GM12878 (cell line): ENCODE results near the gene LANCL3. TPM values are rescaled to one million over a fixed set of nuclear protein-coding genes. Genes with fewer than 3 reads are reported as not detected.

ENCODE experiments used
- ATAC-seq: fragments of 200-7000 bp; cut with Tn5 transposase; 3 replicates; pipeline ENCODE4 v1.9.1; 2020; ENCODE audit warnings: mild to moderate bottlenecking, moderate library complexity
- BruUV-seq: library from RNA; stranded (reverse); fragments of 400-500 nt; replicated peaks from 2 replicates; lab custom pipeline; 2021; lab: Mats Ljungman, UMichigan
- CTCF ChIA-PET: fragments of 300-600 bp; sonication (Branson Sonifier 250); formaldehyde crosslinking; extraction: SDS; loops from one replicate; lab custom pipeline; 2021; ENCODE audit warnings: inconsistent platforms; lab: Yijun Ruan, JAX
- POLR2A ChIA-PET: fragments of 350-600 bp; formaldehyde crosslinking; extraction: SDS; loops from one replicate; lab custom pipeline; 2021; ENCODE audit warnings: inconsistent platforms; lab: Charles Lee
- RAD21 ChIA-PET: fragments of 300-600 bp; sonication (Branson Sonifier 250); formaldehyde crosslinking; loops from one replicate; lab custom pipeline; 2023; ENCODE audit warnings: antibody characterized with exemption; ENCODE audit not compliant: unreplicated experiment; lab: Charles Lee
- SMC1A ChIA-PET: fragments of 300-600 bp; sonication (Branson Sonifier 250); formaldehyde crosslinking; loops from one replicate; lab custom pipeline; 2023; ENCODE audit not compliant: unreplicated experiment, uncharacterized antibody; lab: Charles Lee
- DNase-seq: peaks from one replicate; pipeline ENCODE4 v3.0.0-alpha.2; 2011; ENCODE audit warnings: low read depth, low spot score
- FAIRE-seq: peaks from 3 replicates; lab custom pipeline; 2011; peaks lifted over from hg19 to GRCh38; lab: Jason Lieb, UNC
- H2AFZ ChIP-seq: 2 replicates; pipeline ENCODE4 v1.6.0; 2011; ENCODE audit warnings: low read depth, low read length, control low read depth; ENCODE audit not compliant: control insufficient read depth
- H3K27ac ChIP-seq: 2 replicates; pipeline ENCODE4 v1.5.1; 2011; ENCODE audit warnings: control low read depth; ENCODE audit not compliant: control insufficient read depth, insufficient read depth
- H3K27me3 ChIP-seq, 2 experiments: replicated peaks in 1 of 2; 2 replicates each; pipeline versions ENCODE4 v1.6.0 to v1.6.1; 2011; ENCODE audit warnings: low read length in 1 of 2; ENCODE audit not compliant: control insufficient read depth in 2 of 2, insufficient read depth in 2 of 2
- H3K36me3 ChIP-seq, 2 experiments: 2 replicates each; pipeline ENCODE4 v1.5.1; 2011; ENCODE audit warnings: low read length in 1 of 2; ENCODE audit not compliant: control insufficient read depth in 2 of 2, insufficient read depth in 2 of 2
- H3K4me1 ChIP-seq: 2 replicates; pipeline ENCODE4 v1.6.1; 2011; ENCODE audit warnings: mild to moderate bottlenecking, low read length, moderate library complexity, mixed read lengths; ENCODE audit not compliant: control insufficient read depth, insufficient read depth
- H3K4me2 ChIP-seq: 2 replicates; pipeline ENCODE4 v1.6.0; 2011; ENCODE audit warnings: control low read depth; ENCODE audit not compliant: control insufficient read depth, insufficient read depth
- H3K4me3 ChIP-seq: fragments of 200-600 bp; sonication (generic); 2 replicates; pipeline ENCODE4 v1.5.1; 2016
- H3K79me2 ChIP-seq: 2 replicates; pipeline ENCODE4 v1.6.0; 2011; ENCODE audit warnings: low read length; ENCODE audit not compliant: control insufficient read depth, insufficient read depth
- H3K9ac ChIP-seq: 2 replicates; pipeline ENCODE4 v1.8.0; 2011; ENCODE audit warnings: low read length, control low read depth, mixed read lengths; ENCODE audit not compliant: control insufficient read depth, insufficient read depth
- H3K9me3 ChIP-seq: replicated peaks from 3 replicates; pipeline ENCODE4 v1.5.1; 2011; ENCODE audit warnings: mild to moderate bottlenecking, low read length; ENCODE audit not compliant: control insufficient read depth, insufficient read depth
- H4K20me1 ChIP-seq: 2 replicates; pipeline ENCODE4 v1.6.0; 2011; ENCODE audit not compliant: control insufficient read depth, insufficient read depth
- CEBPZ ChIP-seq: fragments of 150-350 bp; IDR thresholded peaks from 2 replicates; pipeline ENCODE4 v1.6.1; 2016; ENCODE audit warnings: low read depth, low read length
- CREB1 ChIP-seq: IDR thresholded peaks from 2 replicates; pipeline ENCODE4 v1.6.1; 2012; ENCODE audit warnings: low read depth, mild to moderate bottlenecking, inconsistent platforms
- MAX ChIP-seq: IDR thresholded peaks from 2 replicates; pipeline ENCODE4 v1.6.1; 2012; ENCODE audit warnings: low read depth, low read length, improper control_type of control experiment
- MLLT1 ChIP-seq: fragments of 450-650 bp; IDR thresholded peaks from 2 replicates; pipeline ENCODE4 v1.6.1; 2016; ENCODE audit warnings: mild to moderate bottlenecking
- MTA2 ChIP-seq: fragments of 450-650 bp; IDR thresholded peaks from 2 replicates; pipeline ENCODE4 v1.6.1; 2016; ENCODE audit warnings: low read depth, mild to moderate bottlenecking, moderate library complexity
- PRDM15 ChIP-seq: fragments of 450-650 bp; formaldehyde crosslinking; IDR thresholded peaks from 2 replicates; pipeline ENCODE4 v1.4.0; 2020; ENCODE audit warnings: mild to moderate bottlenecking, moderate library complexity
- SUZ12 ChIP-seq: fragments of 200-600 bp; sonication (generic); IDR thresholded peaks from one replicate; pipeline ENCODE4 v1.6.1; 2018; ENCODE audit warnings: antibody characterized with exemption, mild to moderate bottlenecking; ENCODE audit not compliant: unreplicated experiment
- ZNF207 ChIP-seq: fragments of 450-650 bp; IDR thresholded peaks from 2 replicates; pipeline ENCODE4 v1.6.1; 2014; ENCODE audit warnings: antibody characterized with exemption, mild to moderate bottlenecking, borderline replicate concordance
- whole genome bisulfite sequencing: methylation state at CpG from one replicate; pipeline ENCODE4 v1.1.6; 2016; ENCODE audit warnings: low lambda C conversion rate; ENCODE audit not compliant: insufficient replicate concordance, insufficient coverage; ENCODE audit errors: missing lambda C conversion rate; 5-methylcytosine and 5-hydroxymethylcytosine counted together
- in situ Hi-C: fragments of 300-500 bp; cut with MboI; formaldehyde crosslinking; loops from 9 replicates; pipeline ENCODE4 v1.14.3; 2018; ENCODE audit warnings: mixed read lengths
- intact Hi-C: fragments of 100-400 bp; cut with micrococcal nuclease; formaldehyde crosslinking; loops from one replicate; pipeline ENCODE4 v1.14.2; 2022; ENCODE audit not compliant: unreplicated experiment
- polyA plus RNA-seq, 11 experiments: library from polyadenylated mRNA; depleted of rRNA in 4 of 11; unstranded in 6 of 11; stranded (reverse) in 5 of 11; fragments of >200 nt; fragmentation: Nextera tagmentation in 4 of 11; fragmentation: Illumina TruSeq in 1 of 11; extraction: Ambion mirVana in 4 of 11; extraction: Trizol in 1 of 11; gene quantifications; 1 replicate in 1 of 11; 2 replicates in 10 of 11; pipeline versions ENCODE4 v1.2.1 to v1.2.3, GENCODE V29; 2011 to 2016; ENCODE audit warnings: inconsistent platforms in 2 of 11, missing spikeins in 2 of 11, low read depth in 1 of 11
- total RNA-seq, 4 experiments: library from RNA; depleted of rRNA in 3 of 4; stranded (reverse); fragments of >200 nt in 3 of 4; fragmentation: Illumina TruSeq in 1 of 4; extraction: Trizol in 1 of 4; gene quantifications; 2 replicates each; pipeline versions ENCODE4 v1.2.1 to v1.2.3, GENCODE V29; 2013 to 2021

Gene LANCL3
- total and polyA plus RNA-seq, 10 of the 15 experiments (the other 5 are each of a cell fraction or from before 2014, with no cell fraction given), result not detected

- TF ChIP-seq CEBPZ, result no peak
These were observed 121.5 kb downstream of the LANCL3 start (continued) for GRCh38 chrX:37692918-37693317.

- ChIA-PET CTCF (no interaction called here), POLR2A (no interaction called here), RAD21 (no interaction called here), SMC1A (no interaction called here)
- Histone ChIP-seq H3K36me3 (no peaks in the 10 kb centered on the region), H3K4me1 (no peaks in the 10 kb centered on the region), H3K9ac (no peak overlapping the region), H4K20me1 (no peaks in the 10 kb centered on the region), H3K4me2 (no peak overlapping the region), H3K9me3 (no peaks in the 10 kb centered on the region), H3K4me3 (no peak overlapping the region), H3K79me2 (no peaks in the 10 kb centered on the region), H2AFZ (no peak overlapping the region), H3K27me3 (0 out of 4 replicates have a peak, but pooled peaks cover 0 to 3% of the 10 kb centered on the region in 2 experiments), H3K27ac (no peak overlapping the region)
- in situ Hi-C loops, result no loop called here
- FAIRE-seq, result no peak
- intact Hi-C loops, result loop anchor here (10.0 kb wide), 1 partner anchor 182 kb away; no protein-coding TSS in a partner anchor
- no peak for DNase-seq
- no TSS peak for BruUV-seq
- 25% methylated on average over 1 of the region's 1 CpG for WGBS
- no peak for ATAC-seq
- TF ChIP-seq MAX (no peak), ZNF207 (no peak), CREB1 (no peak), PRDM15 (CRISPR knock-in tag) (no peak), MLLT1 (no peak), CEBPZ (no peak), SUZ12 (no peak), MTA2 (no peak)
These were observed 125.8 kb downstream of the LANCL3 start for GRCh38 chrX:37697169-37697760.
